CD4-positive, alpha-beta T cell treated with Interferon alpha-2 for 1 hour (primary cell): ENCODE results near the gene PAK6.

Source experiments
- DNase-seq, 2 donors: peaks; one replicate each; pipeline ENCODE4 v3.0.0-alpha.2; 2020 to 2022

PAK6 gene

DNA sequence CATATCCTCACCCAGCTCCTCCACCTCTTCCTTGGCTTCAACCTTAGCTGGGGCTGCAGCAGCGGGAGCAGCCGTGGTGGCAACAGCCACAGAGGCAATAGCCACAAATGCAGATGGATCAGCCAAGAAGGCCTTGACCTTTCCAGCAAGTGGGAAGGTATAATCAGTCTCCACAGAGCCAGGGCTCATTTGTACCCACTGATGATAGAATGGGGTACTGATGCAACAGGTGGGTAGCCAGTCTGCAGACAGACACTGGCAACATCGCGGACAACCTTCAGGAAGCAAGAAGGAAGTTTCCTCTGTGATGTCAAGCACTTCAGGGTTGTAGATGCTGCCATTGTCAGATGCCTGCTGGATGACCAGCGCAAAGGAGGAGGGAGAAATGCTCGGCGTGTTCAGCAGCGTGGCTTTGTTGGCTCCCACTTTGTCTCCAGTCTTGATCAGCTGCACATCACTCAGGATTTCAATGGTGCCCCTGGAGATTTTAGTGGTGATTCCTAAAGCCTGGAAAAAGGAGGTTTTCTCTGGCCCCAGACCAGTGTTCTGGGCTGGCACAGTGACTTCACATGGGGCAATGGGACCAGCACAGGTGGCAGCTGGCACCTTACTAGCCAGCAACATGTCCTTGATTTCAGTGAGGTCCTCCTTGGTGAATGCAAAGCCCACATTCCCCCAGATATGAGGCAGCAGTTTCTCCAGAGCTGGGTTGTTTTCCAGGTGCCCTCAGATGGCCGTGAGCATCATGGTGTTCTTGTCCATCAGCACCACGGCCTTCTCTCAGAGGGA lies 73.7 kb downstream of the PAK6 start:
- DNase-seq: no peak

DNA sequence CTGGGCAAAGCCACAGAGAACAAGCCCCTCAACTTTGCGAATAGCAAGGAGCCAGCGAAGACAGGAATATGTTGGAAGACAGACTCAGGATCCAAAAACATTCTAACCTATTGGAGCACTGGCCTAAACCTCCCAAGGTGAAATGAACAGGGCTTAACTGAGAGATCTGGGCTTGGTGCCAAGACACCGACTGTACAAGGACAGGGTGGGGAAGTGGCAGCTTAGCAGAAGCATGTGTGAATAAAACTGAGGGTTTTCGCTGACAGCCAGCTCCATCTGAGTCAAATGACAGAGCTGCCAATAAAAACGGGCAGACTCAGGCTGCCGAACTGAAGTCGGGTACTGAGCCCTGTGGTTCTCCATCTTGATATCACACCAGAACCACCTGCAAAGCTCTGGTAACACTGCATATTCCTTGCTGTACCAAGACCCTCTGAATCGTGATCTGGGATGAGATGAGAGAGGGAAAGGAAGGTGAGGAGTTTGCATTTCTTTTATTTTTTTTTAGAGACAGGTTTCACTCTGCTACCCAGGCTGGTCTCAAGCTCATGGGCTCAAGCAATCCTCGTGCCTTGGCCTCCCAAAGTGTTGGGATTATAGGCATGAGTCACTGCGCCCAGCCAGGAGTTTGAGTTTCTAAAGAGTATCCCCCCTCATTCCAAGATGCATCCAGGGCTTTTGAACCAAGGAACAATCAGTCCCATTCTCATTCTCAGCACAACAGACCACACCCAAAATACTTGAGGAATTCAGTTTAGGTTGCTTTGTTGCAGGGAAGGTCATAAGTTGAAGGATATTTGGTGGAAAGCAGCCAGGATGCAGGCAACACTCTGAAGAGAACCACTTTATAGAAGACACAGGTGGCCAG lies 74.9 kb downstream of the PAK6 start:
- DNase-seq: peak; percentile 62 to 68

DNA sequence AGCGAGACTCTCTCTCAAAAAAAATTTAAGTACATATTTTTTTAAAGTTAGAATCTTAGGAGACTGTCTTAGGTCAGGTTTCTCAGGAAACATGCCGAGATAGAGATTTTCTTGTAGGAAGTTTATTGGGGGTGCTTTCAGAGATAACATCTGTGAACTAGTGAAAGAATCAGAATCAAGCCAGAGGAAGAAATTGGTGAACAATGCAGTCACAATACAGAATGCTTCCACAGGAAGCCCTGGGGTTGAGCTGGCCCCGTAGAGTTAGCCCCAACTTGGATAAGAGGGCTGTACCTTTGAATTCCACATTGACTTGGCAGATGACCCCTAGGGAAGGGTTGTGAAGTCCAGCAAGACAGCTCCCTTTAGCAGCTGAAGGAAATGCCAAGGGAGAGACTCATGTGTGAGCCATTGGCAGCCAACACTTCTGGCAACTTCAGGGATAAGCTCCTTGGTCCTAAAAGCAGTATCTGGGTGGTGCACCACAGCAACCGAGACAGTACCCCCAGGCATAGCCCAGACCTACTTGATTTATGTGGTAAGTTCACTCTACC lies 75.9 kb downstream of the PAK6 start:
- DNase-seq: no peak

DNA sequence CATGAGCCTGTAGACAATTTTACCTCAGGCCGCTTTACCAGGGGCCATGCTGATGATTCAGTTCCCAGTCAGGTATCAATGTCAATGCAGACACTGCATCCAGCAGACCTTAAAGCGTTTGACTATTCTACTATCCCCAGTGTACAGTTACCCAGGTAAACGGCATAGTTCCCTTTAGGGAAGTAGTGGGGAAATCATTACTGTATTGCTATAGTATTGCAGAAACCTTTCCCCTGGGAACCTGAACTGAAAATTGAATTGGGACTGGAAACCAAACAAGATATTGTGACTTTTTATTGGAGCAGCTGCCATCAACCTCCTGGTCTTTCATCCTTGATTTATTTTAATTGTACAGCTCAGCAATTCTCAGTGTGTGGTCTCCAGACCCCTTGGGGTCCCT lies 78.1 kb downstream of the PAK6 start:
- DNase-seq: no peak

DNA sequence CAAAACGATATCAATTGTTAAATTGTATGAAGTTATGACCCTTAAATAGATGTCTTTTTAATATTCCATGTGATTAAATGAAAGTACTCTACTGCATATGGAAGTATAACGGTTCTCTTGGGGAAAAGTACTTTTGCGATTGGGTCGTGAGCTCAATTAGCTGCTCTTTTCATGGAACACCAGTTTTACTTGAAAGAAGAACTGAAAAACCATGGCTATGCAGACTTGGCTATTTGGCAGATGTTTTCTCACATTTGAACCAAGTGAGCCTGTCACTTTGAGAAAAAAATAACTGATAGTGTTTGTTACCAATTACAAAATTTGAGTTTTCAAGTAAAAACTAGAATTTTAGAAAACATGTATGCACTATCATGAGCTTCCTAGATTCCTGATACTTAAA lies 78.7 kb downstream of the PAK6 start:
- DNase-seq: no peak

DNA sequence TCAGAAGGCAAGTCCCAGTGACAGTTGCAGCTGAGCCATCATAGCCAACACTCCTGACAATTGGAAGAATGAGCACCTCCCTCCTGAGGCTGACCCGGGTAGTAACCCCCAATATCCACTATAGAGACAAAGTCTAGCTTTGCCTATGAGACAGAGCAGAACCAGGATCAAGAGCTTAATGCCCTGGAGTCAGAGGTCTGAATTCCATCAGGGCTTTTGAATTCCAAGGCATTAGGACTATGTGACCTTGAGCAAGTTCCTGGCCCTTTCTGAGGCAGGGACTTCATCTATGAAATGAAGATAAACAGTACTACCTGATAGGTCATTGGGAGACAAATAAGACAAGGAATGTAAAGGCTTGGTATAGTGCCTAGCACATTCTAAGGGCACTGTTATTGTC lies 81.5 kb downstream of the PAK6 start:
- DNase-seq: no peak

DNA sequence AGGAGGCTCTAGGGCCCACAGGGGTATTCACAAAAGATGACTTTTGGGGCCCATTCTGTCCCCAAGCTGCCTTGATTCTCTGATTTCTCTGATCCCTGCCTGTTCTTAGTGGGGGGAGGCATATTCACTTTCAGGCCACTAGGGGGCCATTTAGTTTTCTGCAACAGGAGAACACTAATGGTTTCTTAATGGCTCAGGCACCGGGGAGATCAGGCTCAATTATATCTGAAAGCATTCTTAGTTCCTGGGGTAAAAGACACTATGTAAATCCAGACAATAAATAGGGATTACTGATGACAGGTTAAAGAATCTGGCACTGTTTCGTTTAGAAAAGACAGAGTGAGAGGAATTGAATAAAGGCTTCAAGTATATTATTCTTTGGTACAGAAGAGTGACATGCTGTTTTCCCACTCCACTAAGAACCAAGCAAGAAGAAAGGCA lies 82.1 kb downstream of the PAK6 start:
- DNase-seq: peak; percentile 71 to 82

DNA sequence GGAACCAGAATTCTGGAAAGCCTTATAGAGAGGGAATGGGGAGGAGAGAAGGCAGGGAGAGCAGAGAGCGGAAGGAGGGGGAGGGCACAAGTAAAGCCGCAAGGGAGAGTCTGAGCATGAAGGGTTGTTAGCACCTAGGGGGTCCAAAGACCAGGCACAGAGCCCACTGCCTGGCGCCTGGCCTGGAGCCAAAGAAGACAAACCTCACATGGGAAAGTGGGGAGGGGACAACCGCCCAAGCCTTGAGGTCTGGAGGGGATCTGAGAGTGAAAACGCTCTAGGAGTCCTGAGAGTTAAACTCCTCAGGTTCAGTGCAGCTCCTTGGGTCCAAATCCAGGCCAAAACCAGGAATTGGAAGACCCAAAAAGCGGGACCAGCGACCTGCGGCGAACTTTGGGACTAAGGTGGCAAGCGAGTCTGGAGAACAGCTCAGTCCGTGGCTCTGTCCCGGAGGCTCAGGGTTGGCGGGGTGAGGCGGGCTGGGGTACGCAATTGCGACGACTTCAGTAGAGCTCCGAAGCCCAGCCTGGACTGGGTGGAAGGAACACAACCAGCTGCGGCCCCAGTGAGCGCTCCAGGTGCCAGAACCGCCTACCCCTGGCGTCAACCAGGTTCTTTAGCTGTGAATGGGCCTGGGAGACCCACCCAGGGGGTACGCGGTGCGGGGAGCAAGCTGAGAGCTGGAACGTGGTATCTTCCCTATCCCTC lies 83.8 kb downstream of the PAK6 start:
- DNase-seq: no peak

DNA sequence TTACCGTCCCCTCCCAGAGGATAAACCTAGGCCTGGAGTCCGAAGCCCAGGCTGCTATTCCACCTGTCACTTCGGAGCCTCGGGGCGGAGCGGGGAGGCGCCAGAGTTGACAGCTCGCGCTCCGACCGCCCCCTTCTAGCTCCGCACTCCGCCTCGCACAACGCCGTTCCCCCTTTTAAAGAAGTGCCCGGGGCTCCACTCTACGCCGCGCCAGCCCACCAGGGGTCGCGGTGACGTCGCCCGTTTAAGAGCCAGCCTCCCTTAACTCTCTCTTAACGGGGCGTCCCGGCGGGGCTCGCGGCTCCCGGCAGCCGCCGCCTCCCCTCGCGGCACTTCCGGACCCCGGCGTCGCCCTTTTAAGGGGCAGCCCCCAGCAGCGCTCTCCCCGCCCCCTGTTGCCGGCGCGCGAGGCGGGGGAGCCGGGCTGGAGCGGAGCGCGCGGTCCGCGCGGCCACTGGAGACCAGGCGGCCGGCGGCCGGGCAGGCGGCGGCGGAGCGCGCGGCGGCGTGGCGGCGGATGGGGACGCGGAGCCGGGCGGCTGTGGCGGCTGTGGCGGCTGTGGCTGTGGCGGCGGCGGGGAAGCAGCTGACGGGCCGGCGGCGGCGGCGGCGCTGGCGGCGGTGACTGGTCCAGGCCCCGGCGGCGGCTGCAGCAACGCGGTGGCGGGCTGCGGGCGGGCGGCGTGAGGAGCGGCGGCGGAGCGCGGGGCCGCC lies 84.5 kb downstream of the PAK6 start, which contains the start of gene INAFM2:
INAFM2 (plus strand) TSS at position 454 of the 714 bp plus-strand sequence. CDS start 364 bp downstream, outside the sequence.
- DNase-seq: peak; percentile 92 to 93

DNA sequence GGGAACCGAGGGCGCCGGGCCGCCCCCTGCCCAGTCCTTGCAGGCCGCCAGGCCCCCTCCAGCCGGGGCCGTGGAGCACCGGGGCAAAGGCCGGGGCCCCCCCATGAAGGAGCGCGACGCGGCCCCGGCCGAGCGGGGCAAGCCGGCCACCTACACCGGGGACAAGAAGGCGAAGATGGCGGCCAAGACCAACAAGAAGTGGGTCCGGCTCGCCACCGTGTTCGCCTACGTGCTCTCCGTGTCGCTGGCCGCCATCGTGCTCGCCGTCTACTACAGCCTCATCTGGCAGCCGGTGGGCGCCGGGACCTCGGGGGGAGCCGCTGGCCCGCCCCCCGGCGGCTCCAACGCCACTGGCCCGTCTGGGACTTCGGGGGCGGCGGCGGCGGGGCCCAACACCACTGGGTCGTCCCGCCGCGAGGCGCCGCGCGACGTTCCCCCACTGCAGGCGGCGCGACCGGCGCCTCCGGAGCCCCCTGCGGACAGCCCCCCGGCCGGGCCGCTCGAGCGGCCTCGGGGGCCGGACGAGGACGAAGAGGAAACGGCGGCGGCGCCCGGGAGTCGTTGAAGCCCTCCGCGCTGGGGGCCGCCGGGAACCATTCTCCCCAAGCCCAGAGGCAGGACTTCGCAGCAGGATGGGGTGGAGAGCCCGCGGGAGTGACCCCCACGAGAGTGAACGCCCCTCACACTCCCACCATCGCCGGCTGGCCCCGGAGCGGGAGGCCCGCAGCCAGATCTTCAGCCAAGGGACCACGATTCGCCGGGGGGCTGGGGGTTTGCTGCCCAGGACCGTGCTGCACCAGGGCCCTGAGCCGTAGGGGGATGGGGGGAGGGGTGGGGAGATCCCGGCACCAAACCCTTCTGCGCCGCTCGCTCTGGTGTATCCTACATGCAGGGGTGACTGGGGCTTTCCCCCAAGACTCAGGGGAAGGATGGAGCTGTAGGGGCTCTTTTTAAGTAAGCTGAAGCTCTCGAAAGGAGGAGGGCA lies 85.4 kb downstream of the PAK6 start:
- peak in 1 of 2 donors; percentile 19 for DNase-seq

DNA sequence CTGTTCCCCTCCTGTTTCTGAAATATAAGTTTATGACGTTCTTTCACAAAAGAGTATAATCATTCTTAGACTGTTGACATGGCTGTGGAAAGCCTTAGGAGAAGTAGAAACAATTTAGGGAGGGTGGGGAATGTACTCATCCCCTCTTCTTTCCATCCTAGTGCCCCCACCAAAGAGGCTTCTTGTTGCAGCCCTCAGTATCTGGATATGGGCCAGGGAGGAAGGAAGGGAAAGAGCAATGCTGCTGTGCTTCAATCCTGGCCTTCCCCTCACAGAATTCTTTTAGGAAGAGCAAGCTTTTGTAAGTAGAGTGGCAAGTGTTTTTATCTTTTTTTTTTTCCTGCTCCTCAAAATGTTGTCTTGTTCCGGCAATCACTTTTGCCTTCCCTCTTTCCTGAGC lies 86.3 kb downstream of the PAK6 start:
- no peak for DNase-seq

DNA sequence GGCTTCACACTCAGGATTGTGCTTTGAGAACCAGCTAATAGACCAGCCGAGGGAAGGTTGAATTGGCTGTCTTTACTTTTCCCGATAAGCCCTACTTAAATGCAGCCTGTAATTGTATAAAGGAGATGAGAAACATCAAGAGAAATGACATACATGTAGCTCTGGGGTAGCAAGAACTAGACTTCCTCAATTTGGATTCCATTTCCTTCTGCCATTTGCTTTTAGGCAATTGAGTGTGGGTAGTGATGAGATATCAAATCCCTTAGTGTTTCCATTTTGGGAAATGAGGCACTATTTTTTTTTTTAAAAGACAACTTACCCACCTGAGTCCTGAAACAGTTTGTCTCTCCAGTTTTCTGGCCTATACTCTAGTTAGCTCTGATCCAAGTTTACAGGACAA lies 86.8 kb downstream of the PAK6 start:
- no peak for DNase-seq
